ENCODE results near the gene IFIT1. TPM values are rescaled to one million over a fixed set of nuclear protein-coding genes. Genes with fewer than 3 reads are reported as not detected.
A peak's percentile ranks its signal among the peaks of the same experiment; 100 is the strongest.

Gene IFIT1
- total RNA-seq, 1 experiment from 2014 or later, result 0.26 TPM

DNA sequence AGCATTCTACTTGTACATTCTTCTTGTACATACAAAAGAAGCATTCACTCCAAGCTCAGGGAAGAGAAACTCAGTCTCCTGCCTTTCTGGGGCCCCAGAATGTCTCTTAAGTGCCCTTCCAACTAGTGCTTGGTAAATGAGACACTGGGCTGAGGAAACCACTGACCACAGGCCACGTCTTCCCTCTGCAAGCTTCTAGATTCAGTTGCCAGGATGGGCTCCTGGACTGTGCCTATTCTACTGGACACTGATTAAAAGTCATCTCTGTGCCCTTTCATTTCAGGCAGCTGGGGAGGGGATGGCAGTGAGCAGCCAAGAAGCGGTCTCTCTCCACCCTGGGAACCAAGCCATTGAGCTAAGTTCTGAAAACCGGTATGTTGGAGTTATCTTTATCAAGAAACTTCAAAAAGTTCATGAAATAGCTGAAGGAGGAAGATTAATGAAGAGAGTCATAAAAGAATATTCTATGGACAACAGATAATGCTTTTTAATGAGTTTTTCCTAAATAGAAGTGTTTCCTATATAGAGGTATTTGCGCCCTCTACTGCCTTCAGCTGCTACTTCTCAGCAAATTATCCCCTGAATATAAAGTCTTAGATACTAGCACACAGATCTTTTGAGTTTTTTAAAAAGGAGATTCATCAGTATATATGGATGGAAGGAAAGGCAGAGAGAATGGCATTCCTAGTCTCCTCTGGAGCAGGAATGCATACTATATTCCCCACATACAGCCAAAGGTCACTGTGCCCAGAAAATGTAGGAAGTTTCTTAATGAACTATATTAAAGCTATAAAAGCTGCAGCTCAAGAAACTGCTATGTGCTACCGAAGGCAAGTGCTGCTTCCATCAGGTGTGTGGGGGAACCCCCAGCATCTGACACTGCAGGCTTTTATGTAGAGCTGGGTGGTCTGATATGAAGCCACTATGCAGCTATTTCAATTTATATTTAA lies 23.0 kb upstream of the IFIT1 start:
- intact Hi-C loops (cut with micrococcal nuclease), result loop anchor here (1.0 to 2.0 kb wide), 2 partner anchors 67 to 74 kb away; partner anchors contain the start of gene IFIT2

GRCh38 chr10:89371079-89371478 lies 21.3 kb upstream of the IFIT1 start:
- intact Hi-C loops (cut with micrococcal nuclease), result no loop called here
- H3K27me3 Mint-ChIP-seq (ENCODE audit: insufficient read depth, unreplicated experiment), result no peaks in the 10 kb centered on the region
- no peak overlapping the region for H3K27ac Mint-ChIP-seq (ENCODE audit: low read depth, unreplicated experiment)
- TF ChIP-seq CTCF (IDR thresholded peaks at IDR 0.05; ENCODE audit: unreplicated experiment), result no peak
- POLR2A ChIA-PET, result interaction anchor here (1.0 kb wide), 1 partner anchor 21 kb away, joined by 4 read pairs; the partner anchor contains the start of gene IFIT1
- BruUV-seq (replicated peaks), result no TSS peak
- H3K4me1 Mint-ChIP-seq (ENCODE audit: insufficient read depth, unreplicated experiment), result peaks cover 6% of the 10 kb centered on the region
- CTCF ChIA-PET, result interaction anchor here (0.6 to 1.0 kb wide), 3 partner anchors 19 to 97 kb away, joined by 3 read pairs; no protein-coding TSS in a partner anchor
- H3K36me3 Mint-ChIP-seq (ENCODE audit: insufficient read depth, unreplicated experiment), result no peaks in the 10 kb centered on the region
- H3K4me3 Mint-ChIP-seq (ENCODE audit: unreplicated experiment), result no peak overlapping the region
- no peaks in the 10 kb centered on the region for H3K9me3 Mint-ChIP-seq (ENCODE audit: unreplicated experiment)
- no peak for DNase-seq (ENCODE audit: unreplicated experiment)

More for the DNA sequence above, 23.0 kb upstream of the IFIT1 start:
- Mint-ChIP-seq H3K4me1 (ENCODE audit: insufficient read depth, unreplicated experiment) (peaks cover 5% of the 10 kb centered on the region), H3K36me3 (ENCODE audit: insufficient read depth, unreplicated experiment) (no peaks in the 10 kb centered on the region), H3K4me3 (ENCODE audit: unreplicated experiment) (no peak overlapping the region), H3K9me3 (ENCODE audit: unreplicated experiment) (no peaks in the 10 kb centered on the region), H3K27ac (ENCODE audit: low read depth, unreplicated experiment) (no peak overlapping the region), H3K27me3 (ENCODE audit: insufficient read depth, unreplicated experiment) (no peaks in the 10 kb centered on the region)
- peak; percentile 51 for TF ChIP-seq CTCF (IDR thresholded peaks at IDR 0.05; ENCODE audit: unreplicated experiment)
- DNase-seq (ENCODE audit: unreplicated experiment), result peak; percentile 51
- BruUV-seq (replicated peaks), result no TSS peak
- CTCF ChIA-PET, result interaction anchor here (0.5 to 3.5 kb wide), 45 partner anchors 9 to 1841 kb away, joined by 3 to 40 read pairs (median 4); partner anchors contain the start of genes CH25H, IFIT1, IFIT1B and IFIT2
- POLR2A ChIA-PET, result interaction anchor here (0.6 to 2.1 kb wide), 11 partner anchors 18 to 445 kb away, joined by 3 to 15 read pairs (median 4); partner anchors contain the start of genes IFIT1, IFIT2, IFIT3 and LIPA

- H3K27ac Mint-ChIP-seq (ENCODE audit: low read depth, unreplicated experiment), result no peak overlapping the region
- H3K4me3 Mint-ChIP-seq (ENCODE audit: unreplicated experiment), result no peak overlapping the region
- BruUV-seq (replicated peaks), result no TSS peak
- H3K27me3 Mint-ChIP-seq (ENCODE audit: insufficient read depth, unreplicated experiment), result no peaks in the 10 kb centered on the region
- no peaks in the 10 kb centered on the region for H3K9me3 Mint-ChIP-seq (ENCODE audit: unreplicated experiment)
- intact Hi-C loops (cut with micrococcal nuclease), result no loop called here
- POLR2A ChIA-PET, result interaction anchor here (1.0 to 1.1 kb wide), 3 partner anchors 14 to 116 kb away, joined by 3 to 4 read pairs (median 3); partner anchors contain the start of gene IFIT1
- CTCF ChIA-PET, result interaction anchor here (0.5 kb wide), 1 partner anchor 1859 kb away, joined by 5 read pairs; no protein-coding TSS in a partner anchor
- DNase-seq (ENCODE audit: unreplicated experiment), result no peak
- H3K4me1 Mint-ChIP-seq (ENCODE audit: insufficient read depth, unreplicated experiment), result peaks cover 6% of the 10 kb centered on the region
- TF ChIP-seq CTCF (IDR thresholded peaks at IDR 0.05; ENCODE audit: unreplicated experiment), result no peak
- H3K36me3 Mint-ChIP-seq (ENCODE audit: insufficient read depth, unreplicated experiment), result no peaks in the 10 kb centered on the region
Measured at GRCh38 chr10:89371987-89372386, 20.4 kb upstream of the IFIT1 start.

Measured in MCF 10A (cell line).